Gastrocnemius medialis (tissue), 4 donors: Measurements from ENCODE around the gene WRAP73.

Experiments used
- POLR2A ChIP-seq, 2 donors: fragments of 450-650 bp; IDR thresholded peaks; one replicate each; pipeline ENCODE4 v1.6.1; 2017; ENCODE audit warnings: antibody characterized with exemption in 2 of 2, mild to moderate bottlenecking in 2 of 2, moderate library complexity in 2 of 2
- TF ChIP-seq, protein P1 (sequence below), 5 experiments: fragments of 450-650 bp in 3 of 5; fragments of 200-600 bp in 2 of 5; sonication (generic) in 2 of 5; IDR thresholded peaks in 4 of 5; conservative IDR thresholded peaks in 1 of 5; 1 replicate in 4 of 5; 2 replicates in 1 of 5; pipeline ENCODE4 v1.5.1; 2016 to 2019; ENCODE audit warnings: antibody characterized with exemption in 5 of 5, mild to moderate bottlenecking in 3 of 5, moderate library complexity in 3 of 5

- TF ChIP-seq, protein P1, sequence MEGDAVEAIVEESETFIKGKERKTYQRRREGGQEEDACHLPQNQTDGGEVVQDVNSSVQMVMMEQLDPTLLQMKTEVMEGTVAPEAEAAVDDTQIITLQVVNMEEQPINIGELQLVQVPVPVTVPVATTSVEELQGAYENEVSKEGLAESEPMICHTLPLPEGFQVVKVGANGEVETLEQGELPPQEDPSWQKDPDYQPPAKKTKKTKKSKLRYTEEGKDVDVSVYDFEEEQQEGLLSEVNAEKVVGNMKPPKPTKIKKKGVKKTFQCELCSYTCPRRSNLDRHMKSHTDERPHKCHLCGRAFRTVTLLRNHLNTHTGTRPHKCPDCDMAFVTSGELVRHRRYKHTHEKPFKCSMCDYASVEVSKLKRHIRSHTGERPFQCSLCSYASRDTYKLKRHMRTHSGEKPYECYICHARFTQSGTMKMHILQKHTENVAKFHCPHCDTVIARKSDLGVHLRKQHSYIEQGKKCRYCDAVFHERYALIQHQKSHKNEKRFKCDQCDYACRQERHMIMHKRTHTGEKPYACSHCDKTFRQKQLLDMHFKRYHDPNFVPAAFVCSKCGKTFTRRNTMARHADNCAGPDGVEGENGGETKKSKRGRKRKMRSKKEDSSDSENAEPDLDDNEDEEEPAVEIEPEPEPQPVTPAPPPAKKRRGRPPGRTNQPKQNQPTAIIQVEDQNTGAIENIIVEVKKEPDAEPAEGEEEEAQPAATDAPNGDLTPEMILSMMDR (IDR thresholded peaks at IDR 0.05 in 4 of 5, conservative IDR thresholded peaks at IDR 0.05 in 1 of 5): no peak
- peak; percentile 69 to 76 for TF ChIP-seq POLR2A (IDR thresholded peaks at IDR 0.05)
These were observed at the start of gene WRAP73 for GRCh38 chr1:3649342-3650247.
